OCI-LY1 (cell line): ENCODE results near the gene ARG2.

Experiments used
- CTCF ChIP-seq: fragments of 200-600 bp; sonication (generic), shearing (Covaris generic); IDR thresholded peaks from 2 replicates; pipeline ENCODE4 v1.5.1; 2017; ENCODE audit warnings: mild to moderate bottlenecking, antibody characterized with exemption, low read length, moderate library complexity, mixed read lengths
- EZH2 ChIP-seq: fragments of 200-600 bp; sonication (generic), shearing (Covaris generic); IDR thresholded peaks from 2 replicates; pipeline ENCODE4 v1.8.0; 2017; ENCODE audit warnings: borderline replicate concordance, mixed run types, mild to moderate bottlenecking, antibody characterized with exemption, low read length, moderate library complexity, mixed read lengths

- TF ChIP-seq CTCF = no peak
- TF ChIP-seq EZH2 = no peak
Observed at GRCh38 chr14:67577909-67578749, 41.6 kb upstream of the ARG2 start.
